IPS-NIHi7 (cell line): Measurements from ENCODE around the gene ACOT11.

Experiments used
- DNase-seq: peaks from one replicate; pipeline ENCODE4 v3.0.0; 2012; ENCODE audit warnings: mixed read lengths; ENCODE audit errors: extremely low spot score

Gene ACOT11

DNA sequence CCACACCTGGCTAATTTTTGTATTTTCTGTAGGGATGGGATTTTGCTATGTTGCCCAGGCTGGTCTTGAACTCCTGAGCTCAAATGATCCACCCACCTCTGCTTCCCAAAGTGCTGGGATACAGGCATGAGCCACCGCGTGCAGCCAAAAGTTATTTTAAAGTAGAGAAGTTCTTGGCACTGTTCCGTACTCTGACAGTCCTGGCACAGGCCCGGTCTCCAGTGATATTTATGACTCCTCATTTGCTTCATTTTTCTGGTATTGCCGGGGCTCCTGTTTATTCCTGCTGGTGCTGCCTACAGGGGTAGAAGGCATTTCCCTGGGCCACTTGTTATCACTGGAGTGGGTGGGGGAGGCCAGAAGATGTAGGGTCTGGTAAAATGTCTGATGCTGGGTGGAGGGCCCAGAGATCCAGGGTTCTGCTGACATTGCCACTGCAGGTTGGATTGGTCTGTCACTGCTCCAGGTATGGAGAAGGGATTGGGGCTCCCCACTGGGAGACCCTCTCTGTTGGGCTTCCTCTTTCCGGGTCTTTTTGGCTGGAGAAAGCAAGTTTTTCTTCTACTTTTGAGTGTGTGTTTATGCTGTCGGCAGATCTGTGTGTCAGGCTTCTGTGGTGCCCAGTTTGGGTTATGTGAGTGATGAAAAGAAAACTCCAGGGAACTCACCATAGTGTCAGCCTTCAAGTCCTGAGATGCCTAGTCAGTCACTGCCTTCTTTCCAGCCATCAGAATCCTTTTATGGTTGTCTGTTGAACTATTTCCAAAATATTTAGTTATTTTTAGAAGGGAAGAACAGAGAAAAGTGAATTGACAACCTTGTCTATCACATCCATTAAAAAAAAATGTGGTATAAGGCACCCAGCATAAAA, 98.0 kb downstream of the ACOT11 start:
- no peak for DNase-seq

DNA sequence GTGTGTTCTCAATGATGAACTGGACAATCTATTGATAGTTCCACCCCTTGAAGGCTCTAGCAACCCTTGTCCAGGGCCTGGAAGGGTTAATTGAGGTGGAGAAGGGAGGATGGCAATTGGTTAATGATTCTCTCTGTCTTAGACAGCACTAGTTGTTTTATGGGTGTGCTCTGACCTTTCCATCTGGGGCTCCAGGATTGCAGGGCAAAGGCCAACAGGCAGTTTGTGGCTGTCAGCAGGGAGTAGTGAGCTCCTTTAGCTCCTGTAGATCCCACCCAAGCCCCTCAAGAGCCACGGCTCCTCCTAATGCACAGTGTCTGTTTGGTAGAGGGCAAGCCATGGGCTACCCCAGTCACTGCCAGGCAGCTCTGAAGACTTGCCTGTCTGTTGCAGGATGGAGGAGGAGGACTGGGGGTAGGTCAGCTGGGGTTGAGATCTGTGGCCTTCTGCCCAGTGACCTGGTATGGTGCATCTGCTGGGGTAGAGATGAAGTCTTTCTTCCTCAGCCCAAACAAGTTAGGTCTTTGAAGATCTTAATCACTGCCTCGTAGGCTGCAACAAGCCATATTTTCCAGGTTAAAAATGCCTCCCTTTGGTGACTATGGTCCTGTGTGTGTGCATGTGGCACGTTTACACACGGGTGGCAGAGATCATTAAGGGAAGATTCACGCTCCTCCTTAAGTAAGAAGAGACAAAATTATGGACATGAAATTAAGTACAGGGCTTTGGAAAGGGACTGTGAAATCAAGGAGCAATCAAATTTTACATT, 101.3 kb downstream of the ACOT11 start:
- DNase-seq, result no peak

DNA sequence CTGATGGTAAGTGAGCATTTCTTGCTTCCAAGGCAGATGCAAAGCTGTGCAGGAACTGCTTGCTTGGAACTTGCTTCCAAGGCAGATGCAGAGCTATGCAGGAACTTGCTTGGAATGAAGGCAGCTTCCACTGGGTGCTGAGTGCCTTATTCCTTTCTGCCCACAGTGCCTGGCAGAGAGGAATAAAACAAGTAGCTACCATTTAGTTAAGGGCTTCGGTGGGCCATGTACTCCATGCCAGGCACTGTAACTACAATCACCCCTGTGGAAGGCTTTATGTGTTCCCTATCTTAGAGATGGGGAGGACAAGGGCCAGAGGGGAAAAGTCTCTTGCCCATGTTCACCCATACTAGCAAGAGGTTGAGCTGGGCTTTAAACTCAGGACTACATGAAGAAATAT, 101.9 kb downstream of the ACOT11 start:
- no peak for DNase-seq

DNA sequence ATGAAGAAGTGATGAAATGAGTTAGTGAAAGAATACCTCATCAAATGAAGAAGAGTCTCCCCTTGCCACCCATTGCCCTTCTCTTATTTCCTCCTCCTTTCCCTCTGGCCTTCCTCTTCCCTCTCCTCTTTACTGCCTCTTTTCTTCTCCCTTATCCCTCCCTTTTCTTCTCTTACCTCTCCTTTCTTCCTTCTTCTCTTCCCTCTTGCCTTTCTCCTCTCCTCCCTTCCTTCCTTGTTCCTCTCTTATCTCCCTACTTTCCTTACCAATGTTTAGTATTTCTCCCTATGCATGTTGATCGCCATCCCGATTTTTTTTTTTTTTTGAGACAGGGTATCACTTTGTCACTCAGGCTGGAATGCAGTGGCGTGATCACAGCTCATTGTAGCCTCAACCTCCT, 102.4 kb downstream of the ACOT11 start:
- no peak for DNase-seq

- DNase-seq, result no peak
Measured at GRCh38 chr1:54651608-54652007, 103.6 kb downstream of the ACOT11 start.

DNA sequence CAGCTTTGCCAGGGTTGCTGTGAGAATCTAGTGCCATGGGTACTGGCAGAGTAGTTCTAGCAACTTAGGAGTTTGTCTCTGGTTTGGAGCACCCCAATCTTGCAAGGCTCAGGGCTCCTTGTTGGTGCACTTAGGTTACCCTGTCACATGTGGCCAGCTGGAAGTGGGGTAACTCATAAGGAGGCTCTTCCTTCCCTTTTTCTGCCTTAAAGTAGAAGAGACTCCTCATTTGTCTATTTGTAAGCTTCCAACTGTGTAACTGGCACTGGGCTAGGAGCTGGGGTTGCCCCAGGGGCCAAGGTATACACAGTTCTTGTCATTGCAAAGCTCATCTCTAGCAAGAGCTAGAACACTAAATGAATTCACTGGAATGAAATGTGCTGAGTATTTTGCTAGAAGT, 104.1 kb downstream of the ACOT11 start:
- DNase-seq, result no peak

DNA sequence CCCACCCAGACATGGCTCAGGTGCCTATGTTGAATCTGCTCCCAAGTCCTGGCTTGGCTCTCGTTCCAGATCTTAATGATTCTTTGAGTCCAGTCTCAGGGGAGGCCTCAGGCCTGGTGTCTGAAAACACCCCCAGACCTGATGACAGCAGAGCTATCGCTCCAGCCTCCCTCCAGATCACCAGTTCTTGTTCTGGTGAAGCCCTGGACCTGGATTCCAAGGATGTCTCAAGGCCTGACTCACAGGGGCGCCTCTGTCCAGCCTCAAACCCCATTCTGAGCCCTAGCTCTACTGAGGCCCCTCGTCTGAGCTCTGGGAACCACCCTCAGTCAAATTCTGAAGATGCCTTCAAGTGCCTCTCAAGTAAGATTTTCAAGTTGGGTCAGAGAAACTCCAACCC, 105.0 kb downstream of the ACOT11 start:
- no peak for DNase-seq

- no peak for DNase-seq
Measured at GRCh38 chr1:54658164-54658913, 110.3 kb downstream of the ACOT11 start.
